Measurements from ENCODE around the gene DUSP1.

DUSP1 gene

GRCh38 chr5:172764861-172765765 lies 5.9 kb downstream of the DUSP1 start (continued):
- TF ChIP-seq CSDC2 (CRISPR knock-in tag; IDR thresholded peaks at IDR 0.05) (0 out of 2 replicates have a peak, but pooled peaks have one; percentile 69), SNAI2 (CRISPR knock-in tag; IDR thresholded peaks at IDR 0.05) (peak; percentile 35; the same call in 1 of the 2 replicates), ZFP3 (CRISPR knock-in tag; IDR thresholded peaks at IDR 0.05) (0 out of 2 replicates have a peak, but pooled peaks have one; percentile 15)
- TF ChIP-seq, protein P1, sequence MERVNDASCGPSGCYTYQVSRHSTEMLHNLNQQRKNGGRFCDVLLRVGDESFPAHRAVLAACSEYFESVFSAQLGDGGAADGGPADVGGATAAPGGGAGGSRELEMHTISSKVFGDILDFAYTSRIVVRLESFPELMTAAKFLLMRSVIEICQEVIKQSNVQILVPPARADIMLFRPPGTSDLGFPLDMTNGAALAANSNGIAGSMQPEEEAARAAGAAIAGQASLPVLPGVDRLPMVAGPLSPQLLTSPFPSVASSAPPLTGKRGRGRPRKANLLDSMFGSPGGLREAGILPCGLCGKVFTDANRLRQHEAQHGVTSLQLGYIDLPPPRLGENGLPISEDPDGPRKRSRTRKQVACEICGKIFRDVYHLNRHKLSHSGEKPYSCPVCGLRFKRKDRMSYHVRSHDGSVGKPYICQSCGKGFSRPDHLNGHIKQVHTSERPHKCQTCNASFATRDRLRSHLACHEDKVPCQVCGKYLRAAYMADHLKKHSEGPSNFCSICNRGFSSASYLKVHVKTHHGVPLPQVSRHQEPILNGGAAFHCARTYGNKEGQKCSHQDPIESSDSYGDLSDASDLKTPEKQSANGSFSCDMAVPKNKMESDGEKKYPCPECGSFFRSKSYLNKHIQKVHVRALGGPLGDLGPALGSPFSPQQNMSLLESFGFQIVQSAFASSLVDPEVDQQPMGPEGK (CRISPR knock-in tag; IDR thresholded peaks at IDR 0.05; ENCODE audit: borderline replicate concordance): peak; percentile 33; the same call in 1 of the 2 replicates

GRCh38 chr5:172763120-172763464 lies 7.9 kb downstream of the DUSP1 start:
- ATAC-seq: no peak
- TF ChIP-seq, protein P2, sequence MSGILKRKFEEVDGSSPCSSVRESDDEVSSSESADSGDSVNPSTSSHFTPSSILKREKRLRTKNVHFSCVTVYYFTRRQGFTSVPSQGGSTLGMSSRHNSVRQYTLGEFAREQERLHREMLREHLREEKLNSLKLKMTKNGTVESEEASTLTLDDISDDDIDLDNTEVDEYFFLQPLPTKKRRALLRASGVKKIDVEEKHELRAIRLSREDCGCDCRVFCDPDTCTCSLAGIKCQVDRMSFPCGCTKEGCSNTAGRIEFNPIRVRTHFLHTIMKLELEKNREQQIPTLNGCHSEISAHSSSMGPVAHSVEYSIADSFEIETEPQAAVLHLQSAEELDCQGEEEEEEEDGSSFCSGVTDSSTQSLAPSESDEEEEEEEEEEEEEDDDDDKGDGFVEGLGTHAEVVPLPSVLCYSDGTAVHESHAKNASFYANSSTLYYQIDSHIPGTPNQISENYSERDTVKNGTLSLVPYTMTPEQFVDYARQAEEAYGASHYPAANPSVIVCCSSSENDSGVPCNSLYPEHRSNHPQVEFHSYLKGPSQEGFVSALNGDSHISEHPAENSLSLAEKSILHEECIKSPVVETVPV (CRISPR knock-in tag; IDR thresholded peaks at IDR 0.05): no peak
- TF ChIP-seq ZNF70 (CRISPR knock-in tag; IDR thresholded peaks at IDR 0.05) (no peak), GLIS3 (CRISPR knock-in tag; IDR thresholded peaks at IDR 0.05) (no peak), ESRRG (CRISPR knock-in tag; IDR thresholded peaks at IDR 0.05) (no peak), CREB5 (CRISPR knock-in tag; IDR thresholded peaks at IDR 0.05; ENCODE audit: low read depth) (no peak), ZFP30 (CRISPR knock-in tag; IDR thresholded peaks at IDR 0.05) (no peak), SNAI2 (CRISPR knock-in tag; IDR thresholded peaks at IDR 0.05) (no peak), ARNTL (CRISPR knock-in tag; IDR thresholded peaks at IDR 0.05; ENCODE audit: borderline replicate concordance, low read depth) (no peak), ZNF565 (CRISPR knock-in tag; conservative IDR thresholded peaks at IDR 0.05; ENCODE audit: low read depth) (no peak), ZNF8 (CRISPR knock-in tag; IDR thresholded peaks at IDR 0.05) (no peak), ISL1 (CRISPR knock-in tag; IDR thresholded peaks at IDR 0.05) (no peak), TCF4 (CRISPR knock-in tag; IDR thresholded peaks at IDR 0.05; ENCODE audit: borderline replicate concordance) (no peak), OSR1 (CRISPR knock-in tag; IDR thresholded peaks at IDR 0.05) (no peak), ZC3H10 (CRISPR knock-in tag; IDR thresholded peaks at IDR 0.05) (no peak), BACH2 (CRISPR knock-in tag; IDR thresholded peaks at IDR 0.05; ENCODE audit: borderline replicate concordance) (no peak), TOX (CRISPR knock-in tag; IDR thresholded peaks at IDR 0.05; ENCODE audit: borderline replicate concordance) (no peak), PPARA (CRISPR knock-in tag; IDR thresholded peaks at IDR 0.05; ENCODE audit: borderline replicate concordance) (no peak)
- TF ChIP-seq, protein P3, sequence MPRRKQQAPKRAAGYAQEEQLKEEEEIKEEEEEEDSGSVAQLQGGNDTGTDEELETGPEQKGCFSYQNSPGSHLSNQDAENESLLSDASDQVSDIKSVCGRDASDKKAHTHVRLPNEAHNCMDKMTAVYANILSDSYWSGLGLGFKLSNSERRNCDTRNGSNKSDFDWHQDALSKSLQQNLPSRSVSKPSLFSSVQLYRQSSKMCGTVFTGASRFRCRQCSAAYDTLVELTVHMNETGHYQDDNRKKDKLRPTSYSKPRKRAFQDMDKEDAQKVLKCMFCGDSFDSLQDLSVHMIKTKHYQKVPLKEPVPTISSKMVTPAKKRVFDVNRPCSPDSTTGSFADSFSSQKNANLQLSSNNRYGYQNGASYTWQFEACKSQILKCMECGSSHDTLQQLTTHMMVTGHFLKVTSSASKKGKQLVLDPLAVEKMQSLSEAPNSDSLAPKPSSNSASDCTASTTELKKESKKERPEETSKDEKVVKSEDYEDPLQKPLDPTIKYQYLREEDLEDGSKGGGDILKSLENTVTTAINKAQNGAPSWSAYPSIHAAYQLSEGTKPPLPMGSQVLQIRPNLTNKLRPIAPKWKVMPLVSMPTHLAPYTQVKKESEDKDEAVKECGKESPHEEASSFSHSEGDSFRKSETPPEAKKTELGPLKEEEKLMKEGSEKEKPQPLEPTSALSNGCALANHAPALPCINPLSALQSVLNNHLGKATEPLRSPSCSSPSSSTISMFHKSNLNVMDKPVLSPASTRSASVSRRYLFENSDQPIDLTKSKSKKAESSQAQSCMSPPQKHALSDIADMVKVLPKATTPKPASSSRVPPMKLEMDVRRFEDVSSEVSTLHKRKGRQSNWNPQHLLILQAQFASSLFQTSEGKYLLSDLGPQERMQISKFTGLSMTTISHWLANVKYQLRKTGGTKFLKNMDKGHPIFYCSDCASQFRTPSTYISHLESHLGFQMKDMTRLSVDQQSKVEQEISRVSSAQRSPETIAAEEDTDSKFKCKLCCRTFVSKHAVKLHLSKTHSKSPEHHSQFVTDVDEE (CRISPR knock-in tag; IDR thresholded peaks at IDR 0.05): no peak
- TF ChIP-seq, protein P4, sequence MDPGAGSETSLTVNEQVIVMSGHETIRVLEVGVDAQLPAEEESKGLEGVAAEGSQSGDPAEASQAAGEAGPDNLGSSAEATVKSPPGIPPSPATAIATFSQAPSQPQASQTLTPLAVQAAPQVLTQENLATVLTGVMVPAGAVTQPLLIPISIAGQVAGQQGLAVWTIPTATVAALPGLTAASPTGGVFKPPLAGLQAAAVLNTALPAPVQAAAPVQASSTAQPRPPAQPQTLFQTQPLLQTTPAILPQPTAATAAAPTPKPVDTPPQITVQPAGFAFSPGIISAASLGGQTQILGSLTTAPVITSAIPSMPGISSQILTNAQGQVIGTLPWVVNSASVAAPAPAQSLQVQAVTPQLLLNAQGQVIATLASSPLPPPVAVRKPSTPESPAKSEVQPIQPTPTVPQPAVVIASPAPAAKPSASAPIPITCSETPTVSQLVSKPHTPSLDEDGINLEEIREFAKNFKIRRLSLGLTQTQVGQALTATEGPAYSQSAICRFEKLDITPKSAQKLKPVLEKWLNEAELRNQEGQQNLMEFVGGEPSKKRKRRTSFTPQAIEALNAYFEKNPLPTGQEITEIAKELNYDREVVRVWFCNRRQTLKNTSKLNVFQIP (CRISPR knock-in tag; IDR thresholded peaks at IDR 0.05; ENCODE audit: borderline replicate concordance, low read depth): no peak

All from SK-N-SH treated with all-trans-retinoic acid at 6 μM for 48 hours (cell line).